HG03280 (cell line): ENCODE results near the gene CAVIN3.

Source experiments
- ATAC-seq: cut with Tn5 transposase; IDR thresholded peaks from one replicate; pipeline ENCODE4 v1.9.1; 2021; ENCODE audit warnings: mild to moderate bottlenecking, moderate library complexity; ENCODE audit not compliant: unreplicated experiment

Gene CAVIN3, protein sequence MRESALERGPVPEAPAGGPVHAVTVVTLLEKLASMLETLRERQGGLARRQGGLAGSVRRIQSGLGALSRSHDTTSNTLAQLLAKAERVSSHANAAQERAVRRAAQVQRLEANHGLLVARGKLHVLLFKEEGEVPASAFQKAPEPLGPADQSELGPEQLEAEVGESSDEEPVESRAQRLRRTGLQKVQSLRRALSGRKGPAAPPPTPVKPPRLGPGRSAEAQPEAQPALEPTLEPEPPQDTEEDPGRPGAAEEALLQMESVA

DNA sequence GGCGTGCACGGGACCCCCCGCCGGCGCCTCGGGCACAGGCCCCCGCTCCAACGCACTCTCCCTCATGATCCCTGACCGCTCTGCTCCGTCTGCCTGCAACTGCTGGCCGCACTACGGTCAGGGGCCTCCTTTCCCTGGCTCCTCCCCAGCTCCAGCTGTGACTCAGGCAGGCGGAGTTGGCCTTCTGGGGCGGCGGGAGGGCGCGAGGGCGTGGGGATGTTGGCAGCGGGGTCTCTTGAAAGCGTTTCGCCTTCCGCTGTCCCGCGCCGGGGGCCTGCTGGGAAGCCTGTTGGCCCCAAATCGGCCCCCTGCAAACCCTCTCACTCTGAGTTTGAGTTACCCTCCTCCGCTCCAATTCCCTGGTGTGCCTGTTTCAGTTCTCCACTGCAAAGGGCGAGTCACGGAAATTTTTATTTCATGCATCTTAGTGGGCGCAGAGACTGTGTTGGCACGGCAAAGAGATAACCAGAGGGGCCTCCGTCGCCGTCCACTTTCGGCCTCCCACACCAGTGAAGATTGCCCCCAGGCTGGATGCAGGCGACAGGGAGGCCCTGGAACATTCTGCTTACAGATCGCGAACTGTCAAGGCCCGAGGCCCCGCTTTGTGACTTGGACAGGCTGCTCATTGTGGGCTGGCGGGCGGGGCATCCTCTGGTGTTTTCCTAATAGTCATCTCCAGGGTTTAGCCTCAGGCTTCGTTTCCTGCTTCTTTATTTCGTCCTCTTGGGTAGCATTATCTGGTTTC, at the start of gene CAVIN3:
TSS of gene CAVIN3 (minus strand) at position 91 of the 745 bp plus-strand sequence. CDS start at position 66, 25 bp downstream.
- ATAC-seq: peak; percentile 36

DNA sequence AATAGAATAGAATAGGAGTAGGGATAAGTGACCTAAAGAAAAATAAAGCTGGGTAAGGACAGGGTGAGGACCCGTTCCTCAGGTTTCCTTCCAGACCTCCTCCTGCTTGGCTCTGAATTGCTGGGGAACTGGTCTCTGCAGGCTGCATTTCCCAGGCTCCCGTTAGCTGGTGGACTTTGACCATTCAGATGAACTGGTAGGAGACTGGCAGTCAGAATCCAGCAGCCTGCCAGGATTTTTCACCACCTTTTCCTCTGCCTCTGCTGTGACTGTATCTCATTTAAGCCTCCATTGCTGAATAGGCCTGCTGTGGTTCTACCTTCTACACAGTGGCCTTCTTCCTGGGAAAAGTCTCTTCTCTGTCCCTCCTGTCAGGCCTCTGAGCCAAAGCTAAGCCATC, 45.4 kb upstream of the CAVIN3 start:
- ATAC-seq: no peak

DNA sequence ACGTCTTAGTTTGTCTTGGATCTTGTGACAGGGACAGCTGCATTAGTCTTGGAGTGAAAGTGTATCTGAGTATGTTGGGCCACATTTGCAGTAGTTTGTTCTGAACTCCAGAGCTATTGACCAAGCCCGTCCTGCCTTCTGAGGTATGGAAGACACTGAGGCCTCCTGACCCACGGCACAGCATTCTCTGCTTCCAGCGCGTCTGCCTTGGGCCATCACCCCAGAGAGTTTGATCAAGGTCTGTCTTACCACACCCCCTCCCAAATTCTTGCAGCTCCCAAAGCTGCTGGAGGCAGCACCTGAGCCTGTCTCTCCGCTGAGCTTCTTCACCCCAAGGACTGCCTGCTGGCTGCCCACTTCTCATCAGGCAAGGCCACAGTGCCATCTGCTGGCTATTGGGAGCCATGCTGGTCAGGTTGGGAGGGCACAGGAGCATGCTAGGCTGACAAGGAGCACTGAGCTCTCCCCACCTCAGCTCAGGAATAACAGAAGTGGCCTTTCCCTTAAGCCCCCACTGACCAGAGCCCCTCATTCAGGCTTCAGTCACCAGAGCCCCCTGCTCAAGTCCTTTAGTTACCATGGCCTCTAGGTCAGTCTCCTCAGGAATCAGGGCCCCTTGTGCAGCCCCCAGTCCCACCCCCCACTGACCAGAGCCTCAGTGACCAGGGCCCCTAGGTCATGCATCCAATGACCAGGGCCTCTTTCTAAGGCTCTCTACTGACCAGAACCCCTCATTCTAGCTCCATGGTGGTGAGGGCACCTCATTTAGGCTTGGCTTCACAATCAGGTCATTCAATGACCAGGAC, 42.8 kb upstream of the CAVIN3 start:
- peak; percentile 97 for ATAC-seq

DNA sequence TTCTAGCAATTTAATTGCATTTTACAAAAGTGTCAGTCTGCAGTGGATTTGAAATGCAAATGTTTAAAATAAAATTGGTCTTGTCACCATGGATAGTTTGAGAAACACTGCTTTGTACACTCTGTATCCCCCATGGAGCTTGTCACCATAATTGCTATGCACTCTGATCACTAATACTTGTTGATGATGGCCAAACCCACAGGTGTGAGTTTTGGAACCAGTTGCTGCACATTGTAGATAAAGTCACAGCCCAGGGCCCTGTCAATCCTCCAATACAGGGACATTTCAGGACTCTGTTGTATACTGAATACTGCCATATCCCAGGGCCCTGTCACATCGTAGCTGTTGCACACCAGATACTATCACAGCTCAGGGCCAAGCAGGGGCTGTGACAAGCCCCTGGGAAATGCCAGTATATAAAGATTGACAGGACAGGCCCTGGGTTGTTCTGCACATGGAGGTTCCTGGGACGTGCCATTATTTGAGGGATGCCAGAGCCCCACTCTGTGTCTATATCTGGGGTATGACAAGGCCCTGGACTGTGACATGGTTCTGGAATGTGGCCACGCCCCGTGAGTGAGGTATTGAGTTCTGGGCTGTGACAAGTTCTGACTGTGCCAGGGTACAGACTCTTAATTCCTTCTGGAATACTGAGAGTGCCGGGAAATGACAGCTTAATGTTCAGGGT, 42.0 kb upstream of the CAVIN3 start:
- no peak for ATAC-seq

DNA sequence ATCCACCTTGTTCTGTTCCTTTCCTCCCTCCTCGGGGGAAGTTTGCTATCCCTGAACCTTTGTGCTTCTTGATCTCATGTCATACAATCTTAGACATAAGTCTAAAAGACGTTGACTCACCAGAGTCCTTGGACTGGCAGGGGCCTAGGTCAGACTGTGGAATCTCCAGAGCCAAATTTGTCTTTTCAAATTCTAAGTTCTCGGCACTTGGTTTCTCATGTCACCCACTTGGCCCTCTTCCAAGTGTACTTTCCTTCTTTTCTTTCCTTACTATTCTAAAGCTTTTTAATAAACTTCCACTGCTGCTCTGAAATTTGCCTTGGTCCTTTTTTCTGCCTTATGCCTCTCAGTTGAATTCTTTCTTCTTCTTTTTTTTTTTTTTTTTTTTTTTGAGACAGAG, 39.9 kb upstream of the CAVIN3 start:
- ATAC-seq: no peak

DNA sequence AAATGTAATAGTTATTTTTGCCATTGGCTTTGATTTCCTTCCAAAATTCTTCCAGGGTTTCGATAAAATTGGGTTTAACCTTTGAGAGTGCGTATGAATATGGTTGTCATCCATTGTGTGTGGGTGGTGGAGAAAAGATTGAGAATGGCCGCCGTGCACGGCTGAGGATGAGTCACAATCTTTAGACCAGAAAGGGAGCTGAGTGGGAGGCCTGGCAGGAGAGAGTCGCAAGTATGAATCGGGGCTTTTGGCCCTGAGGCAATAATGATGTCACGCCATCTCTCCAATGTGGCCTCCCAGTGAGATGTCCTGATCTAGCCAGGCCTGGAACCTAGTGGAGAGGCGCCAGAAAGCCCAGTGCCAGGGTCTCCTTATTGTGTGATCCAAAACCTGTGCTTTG, 36.9 kb upstream of the CAVIN3 start:
- no peak for ATAC-seq

DNA sequence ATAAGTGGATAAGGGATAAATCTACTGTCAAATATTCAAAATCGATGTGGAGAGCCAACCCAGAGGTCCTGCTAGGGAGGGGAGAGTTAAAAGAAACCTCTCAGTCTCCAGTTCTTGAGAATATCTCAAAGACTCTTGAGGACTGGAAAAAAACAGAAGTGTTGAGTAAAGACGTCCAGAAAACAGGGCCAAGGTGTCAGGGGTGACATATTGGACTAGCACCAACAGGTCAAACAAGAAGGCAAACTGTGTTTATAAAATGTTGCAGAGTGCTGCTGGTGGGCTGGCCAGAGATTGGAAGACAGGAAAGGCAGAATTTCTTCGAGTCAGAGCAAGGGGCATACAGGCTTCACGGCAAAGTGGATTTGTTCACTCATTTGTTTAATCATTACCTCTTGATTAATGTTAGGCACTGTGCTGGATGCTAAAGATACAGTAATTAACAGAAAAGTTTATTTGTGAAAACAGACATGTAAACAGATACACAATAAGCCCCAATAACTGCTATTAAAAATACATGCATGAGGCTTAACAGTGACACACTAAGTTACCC, 36.3 kb upstream of the CAVIN3 start:
- ATAC-seq: no peak

DNA sequence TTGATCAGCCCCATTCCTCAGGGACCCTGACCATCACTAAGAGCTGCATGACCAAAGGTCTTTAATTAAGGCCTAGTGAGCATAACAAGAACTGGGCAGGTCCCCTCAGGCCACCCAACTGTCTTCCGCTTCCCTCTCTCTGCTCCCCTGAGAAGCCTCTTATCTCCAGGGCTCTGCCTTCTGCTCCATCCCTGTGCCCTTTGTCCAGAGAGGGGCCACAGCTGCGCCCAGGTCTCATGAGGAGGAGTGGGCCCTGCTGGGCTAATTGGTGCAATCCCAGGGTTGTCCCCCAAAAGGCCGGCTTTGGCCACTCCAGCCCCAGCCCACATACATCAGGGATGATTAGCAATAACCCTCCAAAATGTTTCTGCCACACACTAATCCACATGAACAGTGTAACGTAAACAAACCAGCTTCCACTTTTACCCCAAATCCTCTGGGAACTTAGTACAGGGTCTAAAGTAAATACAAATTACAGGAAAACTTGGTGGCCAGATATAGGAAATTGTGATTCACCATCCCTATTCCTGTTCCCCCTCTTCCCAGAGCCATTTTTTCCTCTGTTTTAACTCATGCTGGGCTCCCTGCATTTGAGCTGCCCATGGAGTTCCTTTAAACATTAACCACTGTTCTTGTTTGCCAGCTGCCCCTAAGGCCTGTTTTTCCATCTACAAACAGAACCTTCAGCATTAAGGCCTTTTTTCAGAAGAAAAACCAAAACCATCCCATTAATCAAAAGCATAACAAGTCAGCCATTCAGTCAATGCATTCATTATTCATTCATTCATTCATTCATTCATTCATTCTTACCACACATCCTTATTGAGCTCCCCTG, 34.6 kb upstream of the CAVIN3 start:
- ATAC-seq: no peak

DNA sequence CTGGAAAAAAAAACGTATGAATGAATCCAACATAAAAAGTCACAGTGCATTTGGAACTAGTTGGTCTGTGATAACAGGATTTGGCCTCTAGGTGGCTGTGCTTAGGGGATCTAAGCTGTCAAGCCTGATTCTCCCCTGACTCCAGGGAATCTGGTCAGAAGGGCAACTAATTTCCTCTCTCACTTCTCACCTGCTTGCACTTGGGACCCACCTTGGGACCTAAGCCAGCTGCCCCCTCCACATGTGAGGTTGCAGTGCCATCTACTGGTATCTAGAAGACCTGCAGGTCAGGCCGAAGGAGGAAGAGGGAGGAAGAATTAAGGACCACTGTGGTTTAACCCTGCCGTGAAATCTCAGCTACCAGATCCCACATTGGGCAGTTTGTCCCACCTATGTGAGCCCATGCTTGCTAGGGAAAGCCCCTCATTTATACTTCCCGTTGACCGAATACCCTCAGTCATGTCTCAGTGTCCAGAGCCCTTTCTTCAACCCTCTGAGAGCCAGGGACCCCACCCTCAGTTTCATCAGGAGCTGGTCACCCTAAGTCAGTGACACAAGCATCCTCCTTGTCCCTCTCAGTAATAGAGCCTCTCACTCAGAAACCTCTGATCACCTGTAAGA, 33.2 kb upstream of the CAVIN3 start:
- ATAC-seq: peak; percentile 85

DNA sequence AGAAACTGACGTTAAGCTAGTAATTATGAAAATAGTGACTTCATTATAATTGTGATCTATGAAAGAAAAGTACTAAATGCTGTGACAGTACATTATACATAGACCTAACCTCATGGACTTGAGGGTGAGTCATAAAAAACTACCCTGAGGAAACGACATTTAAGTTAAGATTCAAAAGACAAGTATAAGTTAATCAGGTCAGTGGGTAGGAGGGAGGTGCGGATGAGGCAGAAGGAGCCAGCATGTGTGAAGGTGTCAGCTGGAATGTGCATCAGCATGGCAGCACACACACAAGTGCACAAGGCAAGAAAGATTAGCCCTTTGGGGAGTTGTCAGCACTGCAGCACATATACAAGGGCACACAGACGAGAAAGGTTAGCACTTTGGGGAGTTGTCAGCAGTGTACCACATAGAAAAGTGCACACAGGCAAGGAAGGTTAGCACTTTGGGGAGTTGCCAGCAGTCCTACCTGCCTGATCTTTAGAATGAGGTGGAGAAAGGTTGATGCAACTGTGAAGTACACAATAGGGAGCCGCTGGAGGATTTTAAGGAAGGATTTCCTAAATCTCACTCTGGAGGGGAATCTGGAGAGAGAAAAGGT, 31.6 kb upstream of the CAVIN3 start:
- ATAC-seq: no peak

DNA sequence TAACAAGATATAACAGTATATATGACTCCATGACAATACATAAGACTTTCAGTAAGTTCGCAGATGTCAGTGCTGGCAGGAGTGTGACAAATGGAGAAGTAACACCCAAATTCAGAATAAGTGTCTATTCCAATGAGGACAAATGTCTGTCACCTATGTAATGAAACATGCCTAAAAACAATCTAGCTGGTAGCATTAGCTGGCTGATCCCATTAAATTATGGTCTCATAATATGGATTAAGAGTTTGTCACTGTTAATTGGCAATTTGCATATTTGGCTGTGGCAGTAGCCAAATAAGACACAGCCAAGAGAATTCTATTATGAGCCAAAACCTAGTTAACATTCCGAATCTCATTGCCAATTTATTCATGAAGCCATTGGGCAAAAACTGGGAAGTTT, 30.2 kb upstream of the CAVIN3 start:
- no peak for ATAC-seq

DNA sequence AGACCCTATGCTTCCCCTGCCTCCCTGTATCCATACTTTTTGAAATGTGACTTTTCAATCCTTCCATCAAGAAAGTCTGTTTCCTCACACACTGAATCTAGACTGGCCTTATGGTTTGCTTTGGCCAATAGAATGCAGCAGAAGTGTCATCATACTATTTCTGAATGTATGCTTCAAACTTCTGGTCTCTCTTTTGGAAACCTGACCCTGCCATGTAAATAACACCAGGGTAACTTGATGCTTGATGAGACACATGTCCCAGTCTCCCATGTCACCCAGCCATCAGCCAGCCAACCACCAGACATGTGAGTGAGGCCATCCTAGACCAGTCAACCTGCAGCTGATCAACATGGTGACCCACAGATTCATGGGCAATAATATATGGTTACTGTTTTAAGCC, 29.7 kb upstream of the CAVIN3 start:
- no peak for ATAC-seq

DNA sequence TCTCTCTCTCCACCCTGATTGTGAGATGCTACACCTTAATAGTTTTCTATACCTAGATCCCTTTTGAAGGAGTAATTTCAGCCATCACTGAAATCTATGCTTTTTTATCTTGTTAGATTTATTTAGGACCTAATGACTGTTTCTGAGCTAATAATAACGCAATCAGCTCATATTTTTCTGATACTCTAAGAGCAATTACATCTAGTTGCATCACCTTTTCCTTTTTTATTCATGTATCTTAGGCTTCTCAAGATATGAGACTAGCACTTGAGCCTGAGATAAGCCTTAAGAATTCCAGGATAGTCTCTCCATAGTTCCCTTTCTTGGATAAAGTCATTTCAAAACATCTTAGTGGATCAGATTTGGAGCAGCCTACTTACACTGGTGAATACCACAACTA, 25.1 kb upstream of the CAVIN3 start:
- ATAC-seq: no peak

DNA sequence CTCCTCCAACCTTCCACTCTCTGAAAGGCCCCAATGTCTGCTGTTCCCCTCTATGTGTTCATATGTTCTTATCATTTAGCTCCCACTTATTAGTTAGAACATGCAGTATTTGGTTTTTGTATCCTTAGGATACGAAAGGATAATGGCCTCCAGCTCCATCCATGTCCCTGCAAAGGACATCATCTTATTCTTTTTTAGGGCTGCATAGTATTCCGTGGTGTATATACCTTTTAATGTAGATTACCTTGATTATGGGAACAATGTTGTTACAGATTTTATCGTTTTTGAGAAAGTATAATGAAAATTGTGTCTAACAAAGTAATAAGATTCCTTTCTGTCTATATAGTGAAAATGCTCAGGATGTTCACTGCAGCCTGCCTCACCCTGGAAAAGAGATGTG, 16.0 kb upstream of the CAVIN3 start:
- ATAC-seq: no peak

DNA sequence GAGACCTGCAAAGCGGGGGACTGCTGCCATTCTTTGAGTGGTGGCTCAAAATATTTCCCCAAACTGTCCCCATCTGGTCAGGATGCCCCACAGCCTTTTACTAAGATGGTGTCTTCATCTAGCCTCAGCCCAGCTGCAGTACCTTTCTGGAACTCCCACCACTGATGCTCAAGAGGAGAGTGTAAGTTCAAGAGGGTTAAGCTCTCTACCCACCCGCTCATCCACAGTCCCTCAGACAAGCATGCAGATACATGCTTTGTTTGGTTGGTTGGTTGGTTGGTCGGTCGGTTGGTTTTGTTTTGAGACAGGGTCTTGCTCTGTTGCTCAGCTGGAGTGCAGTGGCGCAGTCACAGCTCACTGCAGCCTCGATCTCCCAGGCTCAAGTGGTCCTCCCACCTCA, 14.5 kb upstream of the CAVIN3 start:
- no peak for ATAC-seq

DNA sequence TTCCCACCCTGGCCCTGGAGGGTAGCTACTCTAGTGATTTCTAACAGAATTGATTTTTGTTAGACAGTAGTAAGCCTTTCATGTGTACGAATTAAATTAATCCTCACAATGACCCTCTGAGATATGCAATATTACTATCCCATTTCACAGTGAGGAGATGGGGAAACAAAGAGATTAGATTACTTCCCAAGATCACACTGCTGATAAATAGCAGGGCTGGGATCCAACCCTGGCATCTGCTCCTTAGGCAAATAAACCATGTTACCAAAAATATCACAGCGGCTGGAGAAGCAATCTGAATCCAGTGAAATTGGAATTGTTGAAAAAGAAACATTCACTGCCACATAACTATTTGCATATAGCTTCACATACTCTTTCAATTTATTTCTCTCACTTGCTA, 12.8 kb upstream of the CAVIN3 start:
- ATAC-seq: no peak

DNA sequence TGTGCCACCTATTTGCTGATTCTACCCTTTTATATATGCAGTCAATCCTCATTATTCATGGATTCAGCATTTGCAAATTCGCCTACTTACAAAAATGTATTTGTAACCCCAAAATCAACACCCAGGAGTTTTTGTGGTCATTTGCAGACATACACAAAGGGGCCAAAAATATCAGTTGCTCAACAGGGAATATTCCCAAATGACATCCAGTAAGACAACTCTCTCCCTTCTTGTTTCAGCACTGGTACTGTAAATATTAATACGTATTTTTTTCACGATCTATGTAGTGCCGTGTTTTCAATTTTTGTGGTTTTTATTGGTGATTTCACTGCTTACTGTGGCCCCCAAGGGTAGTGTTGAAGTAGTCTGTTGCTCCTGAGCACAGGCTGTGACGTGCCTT, 11.8 kb upstream of the CAVIN3 start:
- no peak for ATAC-seq

DNA sequence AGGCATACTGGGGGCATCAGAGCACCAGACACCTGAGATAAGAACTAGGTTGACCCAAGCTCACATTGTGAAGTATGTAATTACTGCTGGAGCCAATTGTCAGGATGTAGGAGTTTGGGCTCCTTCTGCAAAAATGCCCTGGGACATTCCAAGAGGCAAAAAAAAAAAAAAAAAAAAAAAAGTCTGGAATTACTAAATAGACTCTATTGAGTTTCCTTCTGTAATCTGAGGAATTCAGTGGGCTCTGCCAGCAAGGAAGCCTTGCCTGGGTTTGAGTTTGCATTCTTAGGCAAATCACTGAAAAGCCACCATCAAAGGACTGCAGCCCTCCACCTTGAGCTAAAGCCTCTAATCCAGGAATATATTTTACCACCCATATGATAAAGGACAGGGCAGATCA, 8.0 kb upstream of the CAVIN3 start:
- ATAC-seq: no peak

DNA sequence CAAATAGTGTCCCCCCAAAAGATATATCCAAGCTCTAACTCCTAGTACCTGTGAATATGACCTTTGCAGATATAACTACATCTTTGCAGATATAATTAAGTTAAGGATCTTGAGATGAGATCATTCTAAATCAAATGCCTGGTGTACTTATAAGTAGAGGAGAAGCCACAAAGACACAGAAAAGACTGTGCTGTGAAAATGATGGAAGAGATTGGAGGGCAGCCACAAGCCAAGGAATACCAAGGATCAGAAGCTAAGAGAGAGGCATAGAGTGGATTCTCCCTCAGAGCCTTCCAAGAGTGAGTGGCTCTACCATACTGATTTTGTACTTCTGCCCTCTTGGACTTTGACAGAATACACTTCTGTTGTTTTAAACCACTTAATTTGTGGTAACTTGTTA, 7.5 kb upstream of the CAVIN3 start:
- ATAC-seq: no peak
